Stimulated activated naive CD4-positive, alpha-beta T cell treated with Interleukin-2 at 50 U/mL for 16 hours (primary cell): ENCODE results near the gene FAM98C.
"Not testable (repeated sequence)": the region's sequence is repeated elsewhere in the genome, so short reads cannot be mapped to it uniquely, and the experiment has no call there.

Experiments used
- DNase-seq: peaks from one replicate; lab custom pipeline; 2025; lab: John Stamatoyannopoulos, UW

Gene FAM98C

DNA sequence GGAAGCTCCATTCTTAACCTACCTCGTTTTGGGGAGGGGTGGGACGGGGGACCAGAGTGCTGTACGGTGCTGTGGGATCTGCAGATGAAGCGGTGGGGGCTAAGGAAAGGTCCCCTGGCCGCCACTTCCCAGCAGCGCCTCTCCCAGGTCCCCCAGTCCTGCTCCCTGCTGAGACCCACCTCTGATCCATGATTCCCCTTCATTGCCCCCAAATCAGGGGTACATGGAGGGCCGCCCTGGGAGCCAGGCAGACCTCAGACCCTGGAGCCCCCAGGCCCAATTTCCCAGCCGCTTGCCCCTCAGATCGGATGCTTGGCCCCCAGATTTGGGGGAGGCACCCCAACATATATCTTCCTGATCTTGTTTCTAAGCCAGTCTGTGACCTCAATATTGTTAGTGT is 3.8 kb upstream of the FAM98C start:
- DNase-seq, result no peak

GRCh38 chr19:38399537-38399936 is 3.4 kb upstream of the FAM98C start:
- DNase-seq, result no peak

GRCh38 chr19:38400361-38400760 is 2.5 kb upstream of the FAM98C start:
- DNase-seq, result no peak

- no peak for DNase-seq
Measured at GRCh38 chr19:38401148-38401547, 1.7 kb upstream of the FAM98C start.

GRCh38 chr19:38402623-38402966 is 298 bp upstream of the FAM98C start:
- no peak for DNase-seq

DNA sequence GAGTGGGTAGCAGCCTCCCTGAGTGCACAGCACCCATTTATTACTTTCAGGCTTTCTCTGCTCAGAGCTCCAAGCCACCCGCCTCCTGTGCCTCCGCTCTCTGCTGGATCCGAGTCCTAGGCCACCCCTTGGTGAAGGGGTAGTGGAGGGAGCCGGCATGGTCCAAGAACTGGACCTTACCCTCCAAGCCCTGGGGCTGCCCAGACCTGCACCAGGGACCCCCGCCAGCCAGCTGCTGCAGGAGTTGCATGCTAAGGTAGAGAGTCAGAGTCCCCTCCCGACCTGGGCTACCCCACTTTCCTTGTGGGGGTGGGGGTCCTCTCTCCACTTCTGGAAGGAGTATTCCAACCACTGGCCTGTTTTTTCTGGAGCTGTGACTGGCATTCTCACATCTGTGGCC is 2.0 kb downstream of the FAM98C start:
- no peak for DNase-seq

DNA sequence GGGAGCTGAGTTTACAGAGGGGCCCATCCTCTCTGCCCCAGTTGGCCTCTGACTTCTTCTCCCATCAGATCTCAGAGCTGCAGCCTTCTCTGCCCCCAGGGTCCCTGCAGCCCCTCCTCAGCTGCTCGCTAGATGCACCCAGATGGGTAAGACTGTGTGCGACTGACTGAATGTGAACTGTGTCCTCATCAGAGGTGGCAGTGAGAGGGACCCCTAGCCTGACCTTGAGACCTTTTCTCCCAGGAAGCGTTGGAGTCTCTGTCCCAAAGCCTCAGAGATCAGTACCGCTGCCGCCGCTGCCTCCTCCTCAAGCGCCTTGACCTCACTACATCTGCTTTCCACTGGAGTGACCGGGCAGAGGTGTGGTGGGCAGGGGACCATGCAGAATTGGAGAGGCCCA is 2.4 kb downstream of the FAM98C start:
- DNase-seq, result no peak

DNA sequence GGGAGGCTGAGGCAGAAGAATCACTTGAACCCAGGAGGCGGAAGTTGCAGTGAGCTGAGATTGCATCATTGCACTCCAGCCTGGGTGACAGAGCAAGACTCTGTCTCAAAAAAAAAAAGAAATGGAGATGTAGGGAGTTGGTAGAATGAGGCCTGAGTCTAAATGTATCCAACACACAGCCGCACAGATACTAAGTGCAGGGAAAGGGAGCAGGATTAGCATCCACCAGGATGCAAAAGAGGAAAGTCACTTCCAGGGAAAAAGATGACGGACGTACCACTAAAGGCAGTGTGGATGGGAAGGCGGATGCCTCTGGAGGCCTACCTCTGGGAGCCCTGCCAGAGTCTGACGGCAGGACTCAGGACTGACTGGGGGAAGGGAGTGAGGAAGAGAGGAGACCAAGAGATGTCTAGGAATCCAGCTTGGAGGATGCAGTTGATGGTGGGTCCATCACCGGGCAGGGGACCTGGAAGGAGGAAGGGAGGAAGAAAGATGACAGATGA is 6.8 kb downstream of the FAM98C start:
- no peak for DNase-seq

DNA sequence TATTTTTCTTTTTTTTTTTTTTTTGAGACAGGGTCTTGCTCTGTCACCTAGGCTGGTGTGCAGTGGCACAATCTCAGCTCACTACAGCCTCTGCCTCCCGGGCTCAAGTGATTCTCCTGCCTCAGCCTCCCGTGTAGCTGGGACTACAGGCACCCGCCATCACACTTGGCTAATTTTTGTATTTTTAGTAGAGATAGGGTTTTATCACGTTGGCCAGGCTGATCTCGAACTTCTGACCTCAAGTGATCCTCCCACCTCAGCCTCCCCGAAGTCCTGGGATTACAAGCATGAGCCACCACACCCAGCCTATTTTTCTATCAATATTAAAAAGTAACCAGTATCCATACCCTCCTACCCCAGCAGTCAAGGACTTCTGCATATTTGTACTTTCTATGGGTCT is 7.5 kb downstream of the FAM98C start:
- DNase-seq, result not testable (repeated sequence)

- no peak for DNase-seq
Measured at GRCh38 chr19:38411041-38411712, 8.3 kb downstream of the FAM98C start.

DNA sequence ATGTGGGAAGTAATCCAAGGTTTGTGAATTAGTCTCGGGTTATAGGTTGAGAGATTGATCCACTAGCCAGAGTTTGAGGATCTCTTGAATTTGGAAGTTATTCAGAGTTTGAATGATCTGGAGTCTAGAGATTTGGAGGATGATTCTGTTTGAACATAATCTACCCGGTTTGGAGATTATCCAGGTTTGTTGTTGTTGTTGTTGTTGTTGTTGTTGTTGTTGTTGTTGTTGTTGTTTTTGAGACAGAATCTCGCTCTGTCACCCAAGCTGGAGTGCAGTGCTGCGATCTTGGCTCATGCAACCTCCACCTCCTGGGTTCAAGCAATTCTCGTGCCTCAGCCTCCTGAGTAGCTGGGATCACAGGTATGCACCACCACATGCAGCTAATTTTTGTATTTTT is 9.0 kb downstream of the FAM98C start:
- not testable (repeated sequence) for DNase-seq

- no peak for DNase-seq
Measured at GRCh38 chr19:38412491-38412890, 9.6 kb downstream of the FAM98C start.

DNA sequence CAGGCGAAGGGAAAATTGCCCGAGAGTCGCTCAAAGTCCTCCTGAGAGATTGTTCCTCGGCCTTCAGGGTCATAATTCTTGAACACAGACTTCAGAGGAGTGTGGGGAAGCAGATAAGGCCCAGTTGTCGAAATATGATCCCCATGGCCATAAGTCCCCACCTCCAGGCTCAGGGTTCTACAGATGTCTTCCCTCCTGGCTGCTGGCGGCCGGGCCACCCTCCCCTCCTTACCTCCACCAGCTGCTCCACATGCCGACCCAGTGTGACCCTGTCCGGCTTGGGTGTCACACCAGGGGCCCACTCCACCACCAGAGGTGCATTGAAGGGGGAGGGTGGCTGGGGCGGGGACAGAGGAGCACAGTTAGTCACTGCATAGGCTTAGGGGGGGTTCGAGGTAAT is 10.1 kb downstream of the FAM98C start:
- no peak for DNase-seq

GRCh38 chr19:38413416-38413815 is 10.5 kb downstream of the FAM98C start:
- no peak for DNase-seq

GRCh38 chr19:38417146-38417543 is 14.3 kb downstream of the FAM98C start:
- DNase-seq, result no peak

DNA sequence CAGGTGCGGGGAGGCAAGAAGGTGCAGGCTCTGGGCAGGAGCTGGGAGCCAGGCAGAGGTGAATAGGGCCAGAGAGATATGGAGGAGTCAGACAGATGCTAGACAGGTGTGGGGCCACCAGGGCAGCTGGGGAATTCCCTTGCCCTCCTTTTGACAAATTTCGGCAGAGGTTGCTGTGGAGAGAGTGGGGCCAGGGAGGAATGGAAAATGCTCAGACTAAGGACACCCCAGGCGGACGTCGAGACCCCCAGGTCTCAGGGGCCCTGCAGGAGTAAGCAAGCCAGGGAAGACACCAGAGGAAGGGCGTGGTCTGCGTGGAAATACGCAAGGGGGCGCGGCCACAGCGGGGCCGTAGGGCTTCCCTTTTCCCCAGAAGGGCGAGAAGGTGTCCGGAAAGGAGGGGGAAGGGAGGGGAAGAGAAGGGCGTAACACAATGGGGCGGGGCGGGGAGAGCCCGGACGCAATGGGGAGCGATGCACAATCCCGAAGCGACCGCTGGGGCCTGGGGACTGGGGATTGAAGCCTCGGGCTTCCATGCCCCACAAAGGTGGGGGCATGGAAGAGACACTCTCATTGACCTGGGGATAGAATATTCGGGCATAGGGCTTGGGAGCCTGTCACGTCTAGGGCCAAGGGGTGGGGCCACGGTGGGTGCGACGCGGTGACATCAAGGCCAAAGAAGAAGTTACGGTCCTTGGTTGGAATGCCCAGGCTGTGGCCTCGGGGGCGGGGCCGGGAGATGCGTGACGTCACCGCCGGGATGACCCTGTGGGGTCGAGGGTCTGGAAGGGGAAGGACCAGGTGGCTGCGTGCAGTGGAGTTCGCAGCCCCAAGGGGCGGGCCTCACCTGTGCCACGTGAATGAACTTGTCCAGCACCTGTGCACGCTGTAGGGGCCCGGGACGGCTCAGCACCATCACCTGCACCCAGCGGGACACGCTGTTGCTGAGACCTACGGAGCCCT is 14.9 kb downstream of the FAM98C start:
- peak; percentile 51 for DNase-seq

DNA sequence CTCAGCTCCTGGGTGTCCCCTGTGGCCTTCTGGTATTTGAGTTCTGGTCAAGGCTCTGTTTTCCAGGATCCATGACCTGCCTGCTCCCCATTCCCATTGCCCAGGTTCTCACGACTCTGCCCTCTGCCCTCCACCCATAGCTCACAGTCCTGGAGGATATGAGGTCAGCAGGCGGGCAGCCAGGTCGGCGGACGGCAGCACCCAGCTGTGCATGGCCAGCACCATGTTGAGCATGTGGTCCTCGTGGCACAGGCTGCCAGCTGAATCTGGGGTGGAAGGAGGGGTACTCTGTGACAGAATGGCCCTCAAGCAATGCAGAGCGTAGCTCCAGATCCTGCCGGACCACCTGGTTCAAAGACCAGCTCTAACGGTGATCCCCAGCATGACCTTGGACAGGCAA is 18.0 kb downstream of the FAM98C start:
- DNase-seq, result no peak

- no peak for DNase-seq
Measured at GRCh38 chr19:38421856-38422255, 19.0 kb downstream of the FAM98C start.

- no peak for DNase-seq
Measured at GRCh38 chr19:38422438-38422837, 19.5 kb downstream of the FAM98C start.

DNA sequence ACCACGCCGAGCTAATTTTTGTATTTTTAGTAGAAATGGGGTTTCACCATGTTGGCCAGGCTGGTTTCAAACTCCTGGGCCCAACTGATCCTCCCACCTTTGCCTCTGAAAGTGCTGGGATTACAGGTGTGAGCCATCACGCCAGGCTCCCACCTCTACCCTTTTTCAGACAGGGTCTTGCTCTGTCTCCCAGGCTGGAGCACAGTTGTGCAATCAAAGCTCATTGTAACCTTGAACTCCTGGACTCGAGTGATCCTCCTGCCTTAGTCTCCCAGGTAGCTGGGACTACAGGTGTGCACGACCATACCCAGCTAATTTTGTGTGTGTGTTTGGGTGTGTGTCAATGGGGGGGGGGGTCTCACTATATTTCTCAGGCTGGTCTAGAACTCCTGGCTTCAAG is 21.4 kb downstream of the FAM98C start:
- no peak for DNase-seq

GRCh38 chr19:38425222-38425809 is 22.4 kb downstream of the FAM98C start:
- DNase-seq, result no peak

DNA sequence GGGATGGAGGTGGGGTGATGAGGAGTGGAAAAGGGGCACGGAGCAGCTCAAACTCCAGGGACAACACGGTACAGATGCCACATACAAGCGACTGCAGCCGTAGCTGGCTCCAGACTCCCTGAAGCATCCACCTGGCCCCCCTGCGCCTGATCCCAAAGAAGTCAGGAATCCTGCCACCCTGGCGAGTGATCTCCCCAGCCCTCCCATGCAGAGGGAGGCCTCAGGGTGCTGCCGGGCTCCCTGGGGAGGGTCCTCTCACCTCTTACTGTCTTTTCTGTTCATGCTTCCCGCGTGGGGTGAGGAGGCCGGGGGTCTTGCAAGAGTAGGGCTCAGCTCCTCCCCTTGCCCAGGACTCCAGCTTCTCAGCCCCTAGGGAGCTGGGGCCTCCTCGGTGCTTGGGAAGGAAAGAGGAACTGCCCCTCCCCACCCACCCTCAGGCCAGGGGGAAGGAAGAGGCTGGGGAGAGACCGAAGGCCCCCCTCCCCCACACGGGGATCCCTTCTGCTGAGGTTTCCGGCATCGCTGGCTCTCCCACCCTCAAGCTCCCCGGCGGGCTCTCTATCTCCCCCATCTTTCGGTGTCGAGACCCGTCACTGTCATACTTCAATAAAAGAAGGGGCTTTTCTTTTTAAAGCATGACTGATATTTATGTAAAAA is 23.0 kb downstream of the FAM98C start, which contains the start of gene RASGRP4:
RASGRP4 (minus strand) TSS at position 410 of the 657 bp plus-strand sequence; CDS start at position 282, 128 bp downstream.
- peak; percentile 49 for DNase-seq
